PC-3 (cell line): ENCODE results near the gene ZNF814. TPM values are rescaled to one million over a fixed set of nuclear protein-coding genes. Genes with fewer than 3 reads are reported as not detected.
A peak's percentile ranks its signal among the peaks of the same experiment; 100 is the strongest.

ENCODE experiments used
- ATAC-seq: fragments of 200-7000 bp; cut with Tn5 transposase; 2 replicates; pipeline ENCODE4 v1.9.1; 2020; ENCODE audit warnings: mild to moderate bottlenecking, moderate library complexity
- BruUV-seq: library from RNA; stranded (reverse); fragments of 400-500 nt; replicated peaks from 2 replicates; lab custom pipeline; 2021; lab: Mats Ljungman, UMichigan
- CTCF ChIA-PET: fragments of 300-600 bp; sonication (Branson Sonifier 250); formaldehyde crosslinking; loops from one replicate; lab custom pipeline; 2022; ENCODE audit warnings: antibody characterized with exemption; lab: Charles Lee
- POLR2A ChIA-PET: fragments of 300-600 bp; sonication (Branson Sonifier 250); formaldehyde crosslinking; loops from one replicate; lab custom pipeline; 2022; ENCODE audit warnings: antibody characterized with exemption; ENCODE audit not compliant: unreplicated experiment; lab: Charles Lee
- DNase-seq: peaks from one replicate; pipeline ENCODE4 v3.0.0-alpha.2; 2015
- H2AFZ ChIP-seq: fragments of 300-600 bp; sonication (generic); 2 replicates; pipeline ENCODE4 v1.6.0; 2016; ENCODE audit warnings: antibody characterized with exemption, low read length
- H3F3A ChIP-seq: fragments of 300-600 bp; sonication (generic); one replicate; pipeline ENCODE4 v1.6.0; 2017; ENCODE audit warnings: antibody characterized with exemption, low read length, control low read depth, mild to moderate bottlenecking; ENCODE audit not compliant: unreplicated experiment
- H3K27ac ChIP-seq: fragments of 300-600 bp; sonication (generic); 2 replicates; pipeline ENCODE4 v1.5.1; 2016; ENCODE audit warnings: mild to moderate bottlenecking, low read length
- H3K27me3 ChIP-seq: fragments of 300-600 bp; sonication (generic); 2 replicates; pipeline ENCODE4 v1.6.1; 2016; ENCODE audit warnings: low read length, mixed read lengths
- H3K36me3 ChIP-seq: fragments of 300-600 bp; sonication (generic); 2 replicates; pipeline ENCODE4 v1.6.1; 2016; ENCODE audit warnings: low read depth, mixed run types, low read length, mixed read lengths
- H3K4me1 ChIP-seq: fragments of 300-600 bp; sonication (generic); 2 replicates; pipeline ENCODE4 v1.5.1; 2016; ENCODE audit warnings: low read length; ENCODE audit not compliant: insufficient read depth
- H3K4me2 ChIP-seq: fragments of 300-600 bp; sonication (generic); 2 replicates; pipeline ENCODE4 v1.6.0; 2016; ENCODE audit warnings: low read length
- H3K4me3 ChIP-seq: fragments of 300-600 bp; sonication (generic); 2 replicates; pipeline ENCODE4 v1.5.1; 2016; ENCODE audit warnings: mild to moderate bottlenecking, low read length, mixed read lengths
- H3K79me2 ChIP-seq: fragments of 300-600 bp; sonication (generic); 2 replicates; pipeline ENCODE4 v1.6.1; 2017; ENCODE audit warnings: low read length, mixed read lengths
- H3K9ac ChIP-seq: fragments of 300-600 bp; sonication (generic); 2 replicates; pipeline ENCODE4 v1.6.0; 2016; ENCODE audit warnings: mild to moderate bottlenecking, low read length
- H3K9me2 ChIP-seq: fragments of 300-600 bp; sonication (generic); replicated peaks from 2 replicates; pipeline ENCODE4 v1.6.1; 2016; ENCODE audit warnings: mixed run types, low read length, mixed read lengths
- H3K9me3 ChIP-seq: fragments of 300-600 bp; sonication (generic); 2 replicates; pipeline ENCODE4 v1.6.1; 2016; ENCODE audit warnings: low read length, mixed read lengths
- H4K20me1 ChIP-seq: fragments of 300-600 bp; sonication (generic); 2 replicates; pipeline ENCODE4 v1.6.1; 2016; ENCODE audit warnings: low read length, mixed read lengths
- CTCF ChIP-seq: fragments of 300-600 bp; sonication (generic); conservative IDR thresholded peaks from 2 replicates; pipeline ENCODE4 v1.5.1; 2017; ENCODE audit warnings: antibody characterized with exemption, low read depth, mild to moderate bottlenecking, low read length
- EZH2 ChIP-seq: fragments of 300-600 bp; sonication (generic); IDR thresholded peaks from one replicate; pipeline ENCODE4 v1.6.1; 2017; ENCODE audit warnings: antibody characterized with exemption, mild to moderate bottlenecking, low read length; ENCODE audit not compliant: unreplicated experiment
- EZH2phosphoT487 ChIP-seq: fragments of 300-600 bp; sonication (generic); IDR thresholded peaks from 2 replicates; pipeline ENCODE4 v1.6.1; 2018; ENCODE audit warnings: mild to moderate bottlenecking, antibody characterized with exemption, low read length, borderline replicate concordance
- intact Hi-C: fragments of 100-400 bp; cut with micrococcal nuclease; formaldehyde crosslinking; loops from 2 replicates; pipeline ENCODE4 v1.9.0; 2023
- total RNA-seq: library from RNA; depleted of rRNA; stranded (reverse); fragments of >200 nt; gene quantifications from 2 replicates; pipeline ENCODE4 v1.2.3, GENCODE V29; 2014

Gene ZNF814
- total RNA-seq, 1 experiment from 2014 or later = 3.3 TPM

DNA sequence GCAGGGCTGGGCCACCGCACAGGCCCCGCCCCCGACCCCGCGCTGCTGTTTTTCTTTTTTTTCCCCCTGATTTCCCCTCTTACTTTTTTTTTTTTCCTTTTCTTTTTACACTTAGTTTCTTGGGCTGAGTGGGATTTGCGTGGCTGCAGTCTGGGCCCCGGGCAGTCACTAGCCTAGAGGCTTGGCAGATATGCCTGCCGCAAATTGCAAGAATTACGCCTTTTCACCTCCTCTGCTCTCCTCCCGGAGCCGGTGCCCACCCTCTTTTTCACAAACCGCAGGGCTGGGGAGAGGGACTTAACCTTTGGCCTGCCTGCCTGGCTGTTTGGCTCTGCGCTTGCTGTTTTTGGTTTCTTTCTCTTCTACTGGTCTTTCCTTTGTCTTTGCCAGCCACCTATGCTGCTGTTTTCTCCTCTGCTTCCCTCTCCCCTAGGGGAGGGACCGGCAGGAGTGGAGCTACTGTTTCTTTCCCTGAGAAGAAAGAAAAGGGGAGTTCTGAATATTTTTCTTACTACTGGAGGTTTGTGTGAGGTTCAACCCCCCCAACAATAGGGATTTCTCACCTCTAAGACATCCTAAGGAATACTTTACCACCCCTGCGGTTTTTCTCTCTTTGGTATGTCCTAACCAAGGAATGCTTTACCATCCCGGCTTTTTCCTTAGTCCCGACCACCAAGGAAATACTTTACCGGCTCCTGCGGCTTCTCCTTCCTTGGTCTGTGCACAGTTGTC lies 85.1 kb downstream of the ZNF814 start:
- no TSS peak for BruUV-seq
- H3K27ac ChIP-seq = peak overlapping the region; percentile 64
- H3K9me2 ChIP-seq = no peaks in the 10 kb centered on the region
- POLR2A ChIA-PET = no interaction called here
- H3K79me2 ChIP-seq = peaks cover 19% of the 10 kb centered on the region; the same call in 1 of the 2 replicates
- DNase-seq (peak; percentile 54), ATAC-seq (peak; percentile 29)
- CTCF ChIA-PET = no interaction called here
- TF ChIP-seq EZH2phosphoT487 (no peak), EZH2 (no peak), CTCF (no peak)
- H3K4me3 ChIP-seq = peak overlapping the region; percentile 62
- H3K4me1 ChIP-seq = peaks cover 40% of the 10 kb centered on the region
- peak overlapping the region; percentile 82 for H3K4me2 ChIP-seq
- peak overlapping the region; percentile 39 for H3K9ac ChIP-seq
- peaks cover 11% of the 10 kb centered on the region for H3K36me3 ChIP-seq
- no peaks in the 10 kb centered on the region for H3K9me3 ChIP-seq
- intact Hi-C loops = loop anchor here (5.0 kb wide), 1 partner anchor 36 kb away; the partner anchor contains the start of gene ZNF586
- peak overlapping the region; percentile 70 for H2AFZ ChIP-seq
- H3F3A ChIP-seq = no peaks in the 10 kb centered on the region
- H4K20me1 ChIP-seq = no peaks in the 10 kb centered on the region
- H3K27me3 ChIP-seq = no peaks in the 10 kb centered on the region

GRCh38 chr19:57803265-57803593 lies 85.6 kb downstream of the ZNF814 start:
- ChIA-PET CTCF (no interaction called here), POLR2A (no interaction called here)
- H3K27me3 ChIP-seq = no peaks in the 10 kb centered on the region
- intact Hi-C loops = loop anchor here (5.0 kb wide), 1 partner anchor 36 kb away; the partner anchor contains the start of gene ZNF586
- peak; percentile 2; the same call in 1 of the 2 replicates for ATAC-seq
- peak overlapping the region; percentile 82 for H3K4me2 ChIP-seq
- no TSS peak for BruUV-seq
- peak overlapping the region; percentile 62 for H3K4me3 ChIP-seq
- no peaks in the 10 kb centered on the region for H3K9me2 ChIP-seq
- TF ChIP-seq EZH2phosphoT487 (no peak), CTCF (no peak), EZH2 (no peak)
- no peaks in the 10 kb centered on the region for H4K20me1 ChIP-seq
- H3K27ac ChIP-seq = peak overlapping the region; percentile 64
- no peaks in the 10 kb centered on the region for H3F3A ChIP-seq
- H3K9ac ChIP-seq = peak overlapping the region; percentile 39
- no peaks in the 10 kb centered on the region for H3K9me3 ChIP-seq
- H3K79me2 ChIP-seq = peaks cover 16% of the 10 kb centered on the region; the same call in 1 of the 2 replicates
- DNase-seq = no peak
- peaks cover 40% of the 10 kb centered on the region for H3K4me1 ChIP-seq
- peaks cover 7% of the 10 kb centered on the region for H3K36me3 ChIP-seq
- H2AFZ ChIP-seq = peak overlapping the region; percentile 70

- H3K9me3 ChIP-seq = no peaks in the 10 kb centered on the region
- H3K9ac ChIP-seq = no peak overlapping the region
- H3K27ac ChIP-seq = peak overlapping the region; percentile 21
- no peaks in the 10 kb centered on the region for H3K27me3 ChIP-seq
- intact Hi-C loops = loop anchor here (5.0 kb wide), 1 partner anchor 35 kb away; the partner anchor contains the start of gene ZNF586
- ChIA-PET POLR2A (interaction anchor here (0.6 kb wide), 1 partner anchor 13 kb away, joined by 3 read pairs; no protein-coding TSS in a partner anchor), CTCF (interaction anchor here (0.5 kb wide), 1 partner anchor 14 kb away, joined by 3 read pairs; no protein-coding TSS in a partner anchor)
- peaks cover 40% of the 10 kb centered on the region for H3K4me1 ChIP-seq
- H2AFZ ChIP-seq = no peak overlapping the region
- BruUV-seq = no TSS peak
- H3K9me2 ChIP-seq = no peaks in the 10 kb centered on the region
- H3K79me2 ChIP-seq = peaks cover 15% of the 10 kb centered on the region; the same call in 1 of the 2 replicates
- DNase-seq = no peak
- H4K20me1 ChIP-seq = no peaks in the 10 kb centered on the region
- ATAC-seq = no peak
- peak overlapping the region; percentile 9; the same call in 1 of the 2 replicates for H3K4me2 ChIP-seq
- TF ChIP-seq EZH2phosphoT487 = no peak
- no peak for TF ChIP-seq CTCF
- no peak for TF ChIP-seq EZH2
- no peaks in the 10 kb centered on the region for H3F3A ChIP-seq
- H3K36me3 ChIP-seq = peaks cover 6% of the 10 kb centered on the region
- H3K4me3 ChIP-seq = no peak overlapping the region
Observed at GRCh38 chr19:57802269-57802668, 86.6 kb downstream of the ZNF814 start.
